B cell (primary cell): ENCODE measurements around the gene ACACB.

Experiments
- EZH2 ChIP-seq: IDR thresholded peaks from 2 replicates; pipeline ENCODE4 v1.6.1; 2012; ENCODE audit warnings: borderline replicate concordance, low read depth, mild to moderate bottlenecking, moderate library complexity, low read length; ENCODE audit not compliant: insufficient read depth, poor library complexity, severe bottlenecking
- TF ChIP-seq, protein P1 (sequence below): fragments of 200-600 bp; IDR thresholded peaks from one replicate; pipeline ENCODE4 v1.8.0; 2022; ENCODE audit warnings: antibody characterized with exemption, mild to moderate bottlenecking

GRCh38 chr12:109302358-109302757 is 186.0 kb downstream of the ACACB start:
- TF ChIP-seq, protein P1, sequence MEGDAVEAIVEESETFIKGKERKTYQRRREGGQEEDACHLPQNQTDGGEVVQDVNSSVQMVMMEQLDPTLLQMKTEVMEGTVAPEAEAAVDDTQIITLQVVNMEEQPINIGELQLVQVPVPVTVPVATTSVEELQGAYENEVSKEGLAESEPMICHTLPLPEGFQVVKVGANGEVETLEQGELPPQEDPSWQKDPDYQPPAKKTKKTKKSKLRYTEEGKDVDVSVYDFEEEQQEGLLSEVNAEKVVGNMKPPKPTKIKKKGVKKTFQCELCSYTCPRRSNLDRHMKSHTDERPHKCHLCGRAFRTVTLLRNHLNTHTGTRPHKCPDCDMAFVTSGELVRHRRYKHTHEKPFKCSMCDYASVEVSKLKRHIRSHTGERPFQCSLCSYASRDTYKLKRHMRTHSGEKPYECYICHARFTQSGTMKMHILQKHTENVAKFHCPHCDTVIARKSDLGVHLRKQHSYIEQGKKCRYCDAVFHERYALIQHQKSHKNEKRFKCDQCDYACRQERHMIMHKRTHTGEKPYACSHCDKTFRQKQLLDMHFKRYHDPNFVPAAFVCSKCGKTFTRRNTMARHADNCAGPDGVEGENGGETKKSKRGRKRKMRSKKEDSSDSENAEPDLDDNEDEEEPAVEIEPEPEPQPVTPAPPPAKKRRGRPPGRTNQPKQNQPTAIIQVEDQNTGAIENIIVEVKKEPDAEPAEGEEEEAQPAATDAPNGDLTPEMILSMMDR, result no peak
- TF ChIP-seq EZH2, result no peak
